Skin of body (tissue), 2 donors: Measurements from ENCODE around the gene EGLN2. TPM values are rescaled to one million over a fixed set of nuclear protein-coding genes. Genes with fewer than 3 reads are reported as not detected.
A peak's percentile ranks its signal among the peaks of the same experiment; 100 is the strongest.
"Not testable (repeated sequence)": the region's sequence is repeated elsewhere in the genome, so short reads cannot be mapped to it uniquely, and the experiment has no call there.

Experiments used
- DNase-seq: peaks from one replicate; lab custom pipeline; 2025; lab: John Stamatoyannopoulos, UW
- total RNA-seq: library from RNA; depleted of rRNA; stranded (reverse); fragments of >200 nt; gene quantifications from one replicate; pipeline ENCODE4 v1.2.3, GENCODE V29; 2014

EGLN2 gene
- total RNA-seq, 1 donor from 2014 or later = 27.4 TPM

- DNase-seq = no peak
Measured at GRCh38 chr19:40776364-40776763, 22.6 kb upstream of the EGLN2 start.

- peak; percentile 95 for DNase-seq
Measured at GRCh38 chr19:40776932-40777644, 21.9 kb upstream of the EGLN2 start.

GRCh38 chr19:40777645-40777936, 21.4 kb upstream of the EGLN2 start:
- DNase-seq = no peak

GRCh38 chr19:40777937-40778705, 20.9 kb upstream of the EGLN2 start, which contains the start of gene RAB4B:
RAB4B (plus strand) TSS chr19:40778247; CDS start chr19:40778376, 129 bp downstream.
- peak; percentile 100 for DNase-seq

- DNase-seq = peak; percentile 98
Measured at GRCh38 chr19:40778706-40779284, 20.2 kb upstream of the EGLN2 start.

- no peak for DNase-seq
Measured at GRCh38 chr19:40780582-40780981, 18.4 kb upstream of the EGLN2 start.

- no peak for DNase-seq
Measured at GRCh38 chr19:40781140-40781539, 17.9 kb upstream of the EGLN2 start.

GRCh38 chr19:40783711-40784110, 15.3 kb upstream of the EGLN2 start:
- no peak for DNase-seq

- DNase-seq = not testable (repeated sequence)
Measured at GRCh38 chr19:40784146-40784545, 14.8 kb upstream of the EGLN2 start.

- no peak for DNase-seq
Measured at GRCh38 chr19:40785526-40785925, 13.5 kb upstream of the EGLN2 start.

- no peak for DNase-seq
Measured at GRCh38 chr19:40786060-40787037, 12.6 kb upstream of the EGLN2 start.

GRCh38 chr19:40791349-40791748, 7.6 kb upstream of the EGLN2 start:
- DNase-seq = no peak

GRCh38 chr19:40791996-40792395, 7.0 kb upstream of the EGLN2 start:
- no peak for DNase-seq

- no peak for DNase-seq
Measured at GRCh38 chr19:40797166-40797962, 1.6 kb upstream of the EGLN2 start.

- DNase-seq = no peak
Measured at GRCh38 chr19:40797963-40798682, 868 bp upstream of the EGLN2 start.

GRCh38 chr19:40799558-40800338, 757 bp downstream of the EGLN2 start:
- no peak for DNase-seq

- DNase-seq = no peak
Measured at GRCh38 chr19:40800339-40800996, 1.5 kb downstream of the EGLN2 start.

- no peak for DNase-seq
Measured at GRCh38 chr19:40800997-40801377, 2.0 kb downstream of the EGLN2 start.
